ENCODE data around the gene TLCD5.

The TLCD5 gene

DNA sequence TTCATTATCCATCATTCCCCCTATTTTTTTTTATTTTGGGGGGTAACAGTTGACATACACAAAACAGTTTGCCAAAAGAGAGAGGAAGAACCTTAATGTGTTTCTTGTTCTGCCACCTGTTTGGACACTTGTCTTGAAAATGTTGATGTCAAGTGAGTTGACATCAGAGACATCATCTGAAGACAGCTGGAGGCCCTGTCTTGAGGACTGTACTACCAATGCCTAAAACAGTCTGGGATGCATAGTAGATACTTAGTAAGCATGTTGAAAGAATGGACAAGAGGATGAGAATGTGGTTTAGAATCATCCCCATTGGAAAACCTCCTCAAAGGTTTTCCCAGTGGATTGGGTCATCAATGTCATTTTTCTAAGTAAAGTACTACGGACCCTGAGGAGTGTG is 8.7 kb downstream of the TLCD5 start (continued):
- TF ChIP-seq, protein P1, sequence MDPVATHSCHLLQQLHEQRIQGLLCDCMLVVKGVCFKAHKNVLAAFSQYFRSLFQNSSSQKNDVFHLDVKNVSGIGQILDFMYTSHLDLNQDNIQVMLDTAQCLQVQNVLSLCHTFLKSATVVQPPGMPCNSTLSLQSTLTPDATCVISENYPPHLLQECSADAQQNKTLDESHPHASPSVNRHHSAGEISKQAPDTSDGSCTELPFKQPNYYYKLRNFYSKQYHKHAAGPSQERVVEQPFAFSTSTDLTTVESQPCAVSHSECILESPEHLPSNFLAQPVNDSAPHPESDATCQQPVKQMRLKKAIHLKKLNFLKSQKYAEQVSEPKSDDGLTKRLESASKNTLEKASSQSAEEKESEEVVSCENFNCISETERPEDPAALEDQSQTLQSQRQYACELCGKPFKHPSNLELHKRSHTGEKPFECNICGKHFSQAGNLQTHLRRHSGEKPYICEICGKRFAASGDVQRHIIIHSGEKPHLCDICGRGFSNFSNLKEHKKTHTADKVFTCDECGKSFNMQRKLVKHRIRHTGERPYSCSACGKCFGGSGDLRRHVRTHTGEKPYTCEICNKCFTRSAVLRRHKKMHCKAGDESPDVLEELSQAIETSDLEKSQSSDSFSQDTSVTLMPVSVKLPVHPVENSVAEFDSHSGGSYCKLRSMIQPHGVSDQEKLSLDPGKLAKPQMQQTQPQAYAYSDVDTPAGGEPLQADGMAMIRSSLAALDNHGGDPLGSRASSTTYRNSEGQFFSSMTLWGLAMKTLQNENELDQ (tag by site-specific recombination; IDR thresholded peaks at IDR 0.05; ENCODE audit: low read depth), result no peak
- TF ChIP-seq ZNF777 (tag by site-specific recombination; IDR thresholded peaks at IDR 0.05; ENCODE audit: borderline replicate concordance), result no peak
- no peak for TF ChIP-seq YY1 (tag by site-specific recombination; IDR thresholded peaks at IDR 0.05)
- TF ChIP-seq MYNN (tag by site-specific recombination; IDR thresholded peaks at IDR 0.05; ENCODE audit: borderline replicate concordance), result no peak
- no peak for TF ChIP-seq ZSCAN16 (tag by site-specific recombination; IDR thresholded peaks at IDR 0.05)

DNA sequence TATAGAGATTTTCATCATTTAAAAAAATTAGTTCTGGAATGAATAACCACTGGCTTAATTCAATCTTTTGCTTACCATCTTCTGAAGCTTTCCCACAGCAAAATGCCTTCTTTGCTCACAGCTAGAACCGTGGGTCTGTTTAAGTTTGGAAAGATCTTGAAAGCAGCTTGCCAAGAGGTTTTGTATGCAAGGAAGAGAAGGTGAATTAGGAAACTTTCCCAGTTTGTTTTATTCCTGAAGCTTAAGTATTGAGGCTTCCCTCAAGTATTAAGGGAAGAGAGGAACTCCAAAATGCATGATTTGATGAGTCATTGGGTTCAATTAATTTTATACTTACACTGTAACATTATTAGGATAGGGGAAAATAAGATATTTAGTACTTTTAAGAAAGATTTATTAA is 9.2 kb downstream of the TLCD5 start:
- Histone ChIP-seq H3K4me1 (ENCODE audit: control insufficient read depth, insufficient read depth, low read length) (no peaks in the 10 kb centered on the region), H3K27ac (ENCODE audit: extremely low read depth, low read depth, low read length) (no peak overlapping the region), H3K36me3 (ENCODE audit: control insufficient read depth in 2 of 2, insufficient read depth in 1 of 2, low read length in 2 of 2) (peaks cover 0 to 24% of the 10 kb centered on the region in 2 experiments; a peak in 1 of 3 replicates), H3K9me3 (ENCODE audit: control insufficient read depth, insufficient read depth, low read depth, low read length) (no peaks in the 10 kb centered on the region), H3K4me3 (ENCODE audit: low read depth, low read length) (no peak overlapping the region)
- ChIA-PET POLR2A (interaction anchor here (0.9 to 2.1 kb wide), 5 partner anchors 9 to 98 kb away, joined by 3 to 9 read pairs (median 4); partner anchors contain the start of gene TLCD5), CTCF (interaction anchor here (0.6 to 2.4 kb wide), 19 partner anchors 11 to 870 kb away, joined by 3 to 9 read pairs (median 3); no protein-coding TSS in a partner anchor)
- TF ChIP-seq ZNF311 (tag by site-specific recombination; IDR thresholded peaks at IDR 0.05; ENCODE audit: borderline replicate concordance) (no peak), ZNF48 (tag by site-specific recombination; IDR thresholded peaks at IDR 0.05) (no peak)

DNA sequence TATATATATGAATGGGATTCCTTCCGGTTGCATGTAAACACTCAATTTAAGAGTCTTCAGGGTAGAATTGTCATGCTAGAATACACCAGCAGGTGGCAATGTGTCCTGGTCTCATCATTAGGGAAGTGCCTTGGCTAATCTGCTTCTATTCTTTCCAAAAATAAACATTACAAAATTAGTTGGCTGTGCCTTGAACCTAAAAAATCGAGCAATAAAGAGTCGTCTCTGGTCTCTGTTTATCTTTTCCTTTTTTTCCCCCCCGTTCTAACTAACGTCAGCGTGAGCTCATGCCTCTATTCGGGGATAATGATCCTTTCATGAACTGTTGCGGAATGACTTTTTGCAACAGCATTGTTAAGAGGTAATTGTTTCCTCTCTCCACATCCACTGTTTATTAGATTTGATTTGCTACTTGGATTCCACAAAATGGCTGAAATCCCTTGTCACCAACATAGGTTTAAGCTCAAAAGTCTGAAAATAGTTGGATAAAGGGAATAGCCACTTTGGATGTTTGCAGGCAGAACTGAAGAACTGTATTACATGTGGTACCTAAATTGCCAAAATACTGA is 9.9 kb downstream of the TLCD5 start:
- ChIA-PET POLR2A (interaction anchor here (0.6 to 2.1 kb wide), 8 partner anchors 9 to 1133 kb away, joined by 3 to 9 read pairs (median 4); partner anchors contain the start of gene TLCD5), CTCF (interaction anchor here (0.6 to 2.4 kb wide), 32 partner anchors 9 to 699 kb away, joined by 3 to 13 read pairs (median 3); partner anchors contain the start of genes NECTIN1, POU2F3 and TLCD5)
- H3K4me3 ChIP-seq (ENCODE audit: low read depth, low read length), result peak overlapping the region; percentile 84
- TF ChIP-seq ZNF768 (tag by site-specific recombination; IDR thresholded peaks at IDR 0.05), result peak; percentile 67
- no peak for TF ChIP-seq ZNF266 (tag by site-specific recombination; IDR thresholded peaks at IDR 0.05; ENCODE audit: low read depth)
- TF ChIP-seq, protein P2, sequence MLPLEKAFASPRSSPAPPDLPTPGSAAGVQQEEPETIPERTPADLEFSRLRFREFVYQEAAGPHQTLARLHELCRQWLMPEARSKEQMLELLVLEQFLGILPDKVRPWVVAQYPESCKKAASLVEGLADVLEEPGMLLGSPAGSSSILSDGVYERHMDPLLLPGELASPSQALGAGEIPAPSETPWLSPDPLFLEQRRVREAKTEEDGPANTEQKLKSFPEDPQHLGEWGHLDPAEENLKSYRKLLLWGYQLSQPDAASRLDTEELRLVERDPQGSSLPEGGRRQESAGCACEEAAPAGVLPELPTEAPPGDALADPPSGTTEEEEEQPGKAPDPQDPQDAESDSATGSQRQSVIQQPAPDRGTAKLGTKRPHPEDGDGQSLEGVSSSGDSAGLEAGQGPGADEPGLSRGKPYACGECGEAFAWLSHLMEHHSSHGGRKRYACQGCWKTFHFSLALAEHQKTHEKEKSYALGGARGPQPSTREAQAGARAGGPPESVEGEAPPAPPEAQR (tag by site-specific recombination; IDR thresholded peaks at IDR 0.05), result no peak
- TF ChIP-seq ZNF660 (tag by site-specific recombination; IDR thresholded peaks at IDR 0.05), result peak; percentile 58; the same call in 1 of the 2 replicates
- TF ChIP-seq, protein P3, sequence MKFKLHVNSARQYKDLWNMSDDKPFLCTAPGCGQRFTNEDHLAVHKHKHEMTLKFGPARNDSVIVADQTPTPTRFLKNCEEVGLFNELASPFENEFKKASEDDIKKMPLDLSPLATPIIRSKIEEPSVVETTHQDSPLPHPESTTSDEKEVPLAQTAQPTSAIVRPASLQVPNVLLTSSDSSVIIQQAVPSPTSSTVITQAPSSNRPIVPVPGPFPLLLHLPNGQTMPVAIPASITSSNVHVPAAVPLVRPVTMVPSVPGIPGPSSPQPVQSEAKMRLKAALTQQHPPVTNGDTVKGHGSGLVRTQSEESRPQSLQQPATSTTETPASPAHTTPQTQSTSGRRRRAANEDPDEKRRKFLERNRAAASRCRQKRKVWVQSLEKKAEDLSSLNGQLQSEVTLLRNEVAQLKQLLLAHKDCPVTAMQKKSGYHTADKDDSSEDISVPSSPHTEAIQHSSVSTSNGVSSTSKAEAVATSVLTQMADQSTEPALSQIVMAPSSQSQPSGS (tag by site-specific recombination; IDR thresholded peaks at IDR 0.05; ENCODE audit: low read depth), result peak; percentile 90
- TF ChIP-seq ZNF211 (tag by site-specific recombination; IDR thresholded peaks at IDR 0.05; ENCODE audit: low read depth), result no peak
- peak; percentile 95 for TF ChIP-seq ZBTB21 (tag by site-specific recombination; IDR thresholded peaks at IDR 0.05)
- TF ChIP-seq, protein P4, sequence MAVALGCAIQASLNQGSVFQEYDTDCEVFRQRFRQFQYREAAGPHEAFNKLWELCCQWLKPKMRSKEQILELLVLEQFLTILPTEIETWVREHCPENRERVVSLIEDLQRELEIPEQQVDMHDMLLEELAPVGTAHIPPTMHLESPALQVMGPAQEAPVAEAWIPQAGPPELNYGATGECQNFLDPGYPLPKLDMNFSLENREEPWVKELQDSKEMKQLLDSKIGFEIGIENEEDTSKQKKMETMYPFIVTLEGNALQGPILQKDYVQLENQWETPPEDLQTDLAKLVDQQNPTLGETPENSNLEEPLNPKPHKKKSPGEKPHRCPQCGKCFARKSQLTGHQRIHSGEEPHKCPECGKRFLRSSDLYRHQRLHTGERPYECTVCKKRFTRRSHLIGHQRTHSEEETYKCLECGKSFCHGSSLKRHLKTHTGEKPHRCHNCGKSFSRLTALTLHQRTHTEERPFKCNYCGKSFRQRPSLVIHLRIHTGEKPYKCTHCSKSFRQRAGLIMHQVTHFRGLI (tag by site-specific recombination; IDR thresholded peaks at IDR 0.05), result peak; percentile 35; the same call in 1 of the 2 replicates
- no peak for TF ChIP-seq ZNF776 (tag by site-specific recombination; IDR thresholded peaks at IDR 0.05; ENCODE audit: borderline replicate concordance)
- TF ChIP-seq, protein P5, sequence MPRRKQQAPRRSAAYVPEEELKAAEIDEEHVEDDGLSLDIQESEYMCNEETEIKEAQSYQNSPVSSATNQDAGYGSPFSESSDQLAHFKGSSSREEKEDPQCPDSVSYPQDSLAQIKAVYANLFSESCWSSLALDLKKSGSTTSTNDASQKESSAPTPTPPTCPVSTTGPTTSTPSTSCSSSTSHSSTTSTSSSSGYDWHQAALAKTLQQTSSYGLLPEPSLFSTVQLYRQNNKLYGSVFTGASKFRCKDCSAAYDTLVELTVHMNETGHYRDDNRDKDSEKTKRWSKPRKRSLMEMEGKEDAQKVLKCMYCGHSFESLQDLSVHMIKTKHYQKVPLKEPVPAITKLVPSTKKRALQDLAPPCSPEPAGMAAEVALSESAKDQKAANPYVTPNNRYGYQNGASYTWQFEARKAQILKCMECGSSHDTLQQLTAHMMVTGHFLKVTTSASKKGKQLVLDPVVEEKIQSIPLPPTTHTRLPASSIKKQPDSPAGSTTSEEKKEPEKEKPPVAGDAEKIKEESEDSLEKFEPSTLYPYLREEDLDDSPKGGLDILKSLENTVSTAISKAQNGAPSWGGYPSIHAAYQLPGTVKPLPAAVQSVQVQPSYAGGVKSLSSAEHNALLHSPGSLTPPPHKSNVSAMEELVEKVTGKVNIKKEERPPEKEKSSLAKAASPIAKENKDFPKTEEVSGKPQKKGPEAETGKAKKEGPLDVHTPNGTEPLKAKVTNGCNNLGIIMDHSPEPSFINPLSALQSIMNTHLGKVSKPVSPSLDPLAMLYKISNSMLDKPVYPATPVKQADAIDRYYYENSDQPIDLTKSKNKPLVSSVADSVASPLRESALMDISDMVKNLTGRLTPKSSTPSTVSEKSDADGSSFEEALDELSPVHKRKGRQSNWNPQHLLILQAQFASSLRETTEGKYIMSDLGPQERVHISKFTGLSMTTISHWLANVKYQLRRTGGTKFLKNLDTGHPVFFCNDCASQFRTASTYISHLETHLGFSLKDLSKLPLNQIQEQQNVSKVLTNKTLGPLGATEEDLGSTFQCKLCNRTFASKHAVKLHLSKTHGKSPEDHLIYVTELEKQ (tag by site-specific recombination; IDR thresholded peaks at IDR 0.05; ENCODE audit: borderline replicate concordance), result peak; percentile 31; the same call in 1 of the 2 replicates
- TF ChIP-seq IKZF3 (tag by site-specific recombination; IDR thresholded peaks at IDR 0.05), result peak; percentile 75; the same call in 1 of the 2 replicates
- TF ChIP-seq ZNF426 (tag by site-specific recombination; IDR thresholded peaks at IDR 0.05), result no peak
- TF ChIP-seq ZNF514 (tag by site-specific recombination; IDR thresholded peaks at IDR 0.05), result no peak
- no peak for TF ChIP-seq ZNF133 (tag by site-specific recombination; IDR thresholded peaks at IDR 0.05)
- TF ChIP-seq BCL11B (tag by site-specific recombination; IDR thresholded peaks at IDR 0.05; ENCODE audit: low read depth), result peak; percentile 75

More for the DNA sequence above, 9.9 kb downstream of the TLCD5 start:
- peaks cover 0 to 17% of the 10 kb centered on the region in 2 experiments; a peak in 1 of 3 replicates for H3K36me3 ChIP-seq (ENCODE audit: control insufficient read depth in 2 of 2, insufficient read depth in 1 of 2, low read length in 2 of 2)
- no peaks in the 10 kb centered on the region for H3K9me3 ChIP-seq (ENCODE audit: control insufficient read depth, insufficient read depth, low read depth, low read length)
- peak overlapping the region; percentile 94 for H3K27ac ChIP-seq (ENCODE audit: extremely low read depth, low read depth, low read length)
- no peaks in the 10 kb centered on the region for H3K4me1 ChIP-seq (ENCODE audit: control insufficient read depth, insufficient read depth, low read length)

All from HEK293 (cell line).